IMR-90 (cell line): ENCODE data around the gene OFD1. TPM values are rescaled to one million over a fixed set of nuclear protein-coding genes. Genes with fewer than 3 reads are reported as not detected.

Source experiments
- ATAC-seq: fragments of 200-7000 bp; cut with Tn5 transposase; 2 replicates; pipeline ENCODE4 v1.9.1; 2020; ENCODE audit warnings: low read depth, mild to moderate bottlenecking, moderate library complexity
- BruUV-seq: library from RNA; stranded (reverse); fragments of 400-500 nt; replicated peaks from 2 replicates; lab custom pipeline; 2021; lab: Mats Ljungman, UMichigan
- CTCF ChIA-PET: fragments of 300-600 bp; formaldehyde crosslinking; extraction: SDS; loops from one replicate; lab custom pipeline; 2021; ENCODE audit warnings: antibody characterized with exemption; lab: Yijun Ruan, JAX
- POLR2A ChIA-PET: fragments of 300-600 bp; sonication (Branson Sonifier 250); formaldehyde crosslinking; loops from one replicate; lab custom pipeline; 2022; ENCODE audit warnings: antibody characterized with exemption; ENCODE audit not compliant: unreplicated experiment; lab: Charles Lee
- DNase-seq: peaks from one replicate; pipeline ENCODE4 v3.0.0; 2013
- H2AFZ ChIP-seq: replicated peaks from 2 replicates; pipeline ENCODE3; 2013; ENCODE audit warnings: low read length, mild to moderate bottlenecking; ENCODE audit not compliant: poor library complexity
- H2AK5ac ChIP-seq: 2 replicates; pipeline ENCODE4 v1.6.1; 2013; ENCODE audit warnings: low read depth, low read length, inconsistent platforms
- H2AK9ac ChIP-seq: replicated peaks from 2 replicates; pipeline ENCODE3; 2013; ENCODE audit warnings: mild to moderate bottlenecking, low read depth, low read length, moderate library complexity; ENCODE audit not compliant: poor library complexity
- H2BK120ac ChIP-seq: 2 replicates; pipeline ENCODE4 v1.6.1; 2013; ENCODE audit warnings: low read depth, low read length, inconsistent platforms
- H2BK15ac ChIP-seq: 3 replicates; pipeline ENCODE4 v1.6.1; 2013; ENCODE audit warnings: low read depth, low read length, inconsistent platforms
- H2BK20ac ChIP-seq: 2 replicates; pipeline ENCODE4 v1.6.1; 2013; ENCODE audit warnings: low read depth, mild to moderate bottlenecking, inconsistent platforms, low read length, moderate library complexity
- H2BK5ac ChIP-seq: 2 replicates; pipeline ENCODE4 v1.6.1; 2013; ENCODE audit warnings: mild to moderate bottlenecking, low read depth, low read length, inconsistent platforms; ENCODE audit not compliant: poor library complexity, severe bottlenecking
- H3K14ac ChIP-seq: replicated peaks from 2 replicates; pipeline ENCODE4 v1.6.1; 2013; ENCODE audit warnings: low read depth, low read length, inconsistent platforms
- H3K18ac ChIP-seq: 2 replicates; pipeline ENCODE4 v1.6.1; 2013; ENCODE audit warnings: low read depth, low read length, control low read depth
- H3K23ac ChIP-seq: 2 replicates; pipeline ENCODE4 v1.6.1; 2013; ENCODE audit warnings: low read depth, low read length, inconsistent platforms
- H3K27ac ChIP-seq: 2 replicates; pipeline ENCODE4 v1.5.1; 2013; ENCODE audit warnings: mild to moderate bottlenecking, control low read depth, low read length; ENCODE audit not compliant: insufficient read depth
- H3K27me3 ChIP-seq: 2 replicates; pipeline ENCODE4 v1.6.1; 2013; ENCODE audit warnings: low read length; ENCODE audit not compliant: control insufficient read depth, insufficient read depth
- H3K36me3 ChIP-seq: 2 replicates; pipeline ENCODE4 v1.6.1; 2013; ENCODE audit warnings: low read length, mixed read lengths; ENCODE audit not compliant: control insufficient read depth, insufficient read depth
- H3K4ac ChIP-seq: 2 replicates; pipeline ENCODE4 v1.6.1; 2013; ENCODE audit warnings: low read depth, low read length, inconsistent platforms
- H3K4me1 ChIP-seq: 2 replicates; pipeline ENCODE4 v1.6.1; 2013; ENCODE audit warnings: low read length, mixed read lengths; ENCODE audit not compliant: control insufficient read depth, insufficient read depth
- H3K4me2 ChIP-seq: 2 replicates; pipeline ENCODE4 v1.6.1; 2013; ENCODE audit warnings: low read depth, mild to moderate bottlenecking, control low read depth, low read length, moderate library complexity
- H3K4me3 ChIP-seq: 2 replicates; pipeline ENCODE4 v1.5.1; 2013; ENCODE audit warnings: low read depth, mild to moderate bottlenecking, control low read depth, low read length, moderate library complexity; ENCODE audit not compliant: insufficient read depth
- H3K56ac ChIP-seq: 2 replicates; pipeline ENCODE4 v1.6.1; 2013; ENCODE audit warnings: low read length, inconsistent platforms; ENCODE audit not compliant: insufficient read depth; ENCODE audit errors: extremely low read depth
- H3K79me1 ChIP-seq, 2 experiments: 2 replicates each; pipeline ENCODE4 v1.6.1; 2013; ENCODE audit warnings: low read length in 2 of 2, inconsistent platforms in 1 of 2, low read depth in 1 of 2
- H3K9ac ChIP-seq: 2 replicates; pipeline ENCODE4 v1.6.1; 2013; ENCODE audit warnings: low read depth, low read length, control low read depth
- H3K9me1 ChIP-seq: 2 replicates; pipeline ENCODE4 v1.6.1; 2013; ENCODE audit warnings: low read length, inconsistent platforms; ENCODE audit not compliant: insufficient read depth
- H3K9me3 ChIP-seq: 2 replicates; pipeline ENCODE4 v1.6.1; 2013; ENCODE audit warnings: low read length; ENCODE audit not compliant: control insufficient read depth, insufficient read depth
- H4K20me1 ChIP-seq: 2 replicates; pipeline ENCODE4 v1.6.1; 2013; ENCODE audit warnings: low read length, inconsistent platforms; ENCODE audit not compliant: insufficient read depth
- H4K5ac ChIP-seq: 2 replicates; pipeline ENCODE4 v1.6.1; 2013; ENCODE audit warnings: mild to moderate bottlenecking, low read depth, low read length, control low read depth
- H4K8ac ChIP-seq, 2 experiments: 2 replicates each; pipeline ENCODE4 v1.6.1; 2013; ENCODE audit warnings: low read depth in 2 of 2, low read length in 2 of 2, control low read depth in 1 of 2, inconsistent platforms in 1 of 2
- H4K91ac ChIP-seq: 2 replicates; pipeline ENCODE4 v1.6.1; 2013; ENCODE audit warnings: low read depth, low read length, inconsistent platforms; ENCODE audit not compliant: insufficient read depth
- CHD1 ChIP-seq: IDR thresholded peaks from 2 replicates; pipeline ENCODE4 v1.6.1; 2012; ENCODE audit warnings: low read depth, low read length, improper control_type of control experiment
- CTCF ChIP-seq: conservative IDR thresholded peaks from 2 replicates; pipeline ENCODE4 v1.5.1; 2012; ENCODE audit warnings: mild to moderate bottlenecking, low read depth, low read length, improper control_type of control experiment
- FOS ChIP-seq: fragments of 150-350 bp; IDR thresholded peaks from 2 replicates; pipeline ENCODE4 v1.6.1; 2016; ENCODE audit warnings: low read depth, low read length
- MAFK ChIP-seq: IDR thresholded peaks from 2 replicates; pipeline ENCODE4 v1.6.1; 2012; ENCODE audit warnings: low read depth, low read length, improper control_type of control experiment
- MAZ ChIP-seq: IDR thresholded peaks from 2 replicates; pipeline ENCODE4 v1.6.1; 2012; ENCODE audit warnings: low read depth, mild to moderate bottlenecking, low read length, improper control_type of control experiment, moderate library complexity, borderline replicate concordance
- MXI1 ChIP-seq: IDR thresholded peaks from 2 replicates; pipeline ENCODE4 v1.6.1; 2012; ENCODE audit warnings: low read depth, mild to moderate bottlenecking, low read length, moderate library complexity, borderline replicate concordance
- RCOR1 ChIP-seq: IDR thresholded peaks from 2 replicates; pipeline ENCODE4 v1.6.1; 2012; ENCODE audit warnings: mild to moderate bottlenecking, low read length, improper control_type of control experiment; ENCODE audit not compliant: insufficient replicate concordance
- USF2 ChIP-seq: fragments of 150-350 bp; IDR thresholded peaks from 2 replicates; pipeline ENCODE4 v1.6.1; 2017; ENCODE audit warnings: mild to moderate bottlenecking, antibody characterized with exemption, low read length, low read depth
- WGBS, 2 experiments: methylation state at CpG; one replicate each; pipeline versions ENCODE4 v1.1.5 to v1.1.7; 2013; ENCODE audit warnings: missing lambda C conversion rate in 2 of 2; ENCODE audit not compliant: insufficient read length in 1 of 2; ENCODE audit errors: extremely low coverage in 2 of 2; 5-methylcytosine and 5-hydroxymethylcytosine counted together
- dilution Hi-C: fragments of 300-500 bp; cut with HindIII; formaldehyde crosslinking; loops from one replicate; pipeline ENCODE4 v1.14.3; 2018; ENCODE audit warnings: low sequenced_read_pairs; ENCODE audit not compliant: unreplicated experiment
- in situ Hi-C: fragments of 300-500 bp; cut with MboI; formaldehyde crosslinking; loops from 3 replicates; pipeline ENCODE4 v1.14.3; 2019; ENCODE audit warnings: low sequenced_read_pairs, inconsistent platforms, mixed read lengths
- intact Hi-C: fragments of 100-400 bp; cut with micrococcal nuclease; formaldehyde crosslinking; loops from 2 replicates; pipeline ENCODE4 v1.10.0; 2022
- polyA plus RNA-seq, 3 experiments: library from polyadenylated mRNA; depleted of rRNA; stranded (reverse); fragments of >200 nt; gene quantifications; 2 replicates each; pipeline ENCODE4 v1.2.3, GENCODE V29; 2012; ENCODE audit warnings: low replicate concordance in 1 of 3
- total RNA-seq: library from RNA; depleted of rRNA; stranded (reverse); fragments of >200 nt; gene quantifications from 2 replicates; pipeline ENCODE4 v1.2.3, GENCODE V29; 2012

OFD1 gene
- total and polyA plus RNA-seq, 2 of the 4 experiments (the other 2 are of a cell fraction) = 8.4 to 8.6 TPM

GRCh38 chrX:13698432-13698831, 36.1 kb upstream of the OFD1 start:
- no peak for DNase-seq
- no peak overlapping the region for H3K23ac ChIP-seq
- H2AFZ ChIP-seq = no peak overlapping the region
- no peak overlapping the region for H3K4ac ChIP-seq
- ChIA-PET POLR2A (no interaction called here), CTCF (no interaction called here)
- no peak overlapping the region for H3K27ac ChIP-seq
- no peak overlapping the region for H4K91ac ChIP-seq
- BruUV-seq = no TSS peak
- H3K9me1 ChIP-seq = peaks cover 3% of the 10 kb centered on the region; the same call in 1 of the 2 replicates
- H3K9me3 ChIP-seq = no peaks in the 10 kb centered on the region
- no peak overlapping the region for H3K9ac ChIP-seq
- H2AK9ac ChIP-seq = no peak overlapping the region
- no peak overlapping the region for H4K8ac ChIP-seq
- dilution Hi-C loops (no loop called here), in situ Hi-C loops (no loop called here), intact Hi-C loops (no loop called here)
- peaks cover 17 to 54% of the 10 kb centered on the region in 2 experiments for H3K79me1 ChIP-seq
- peaks cover 68% of the 10 kb centered on the region for H4K20me1 ChIP-seq
- H3K18ac ChIP-seq = no peak overlapping the region
- no peak for ATAC-seq
- no peak overlapping the region for H3K4me2 ChIP-seq
- no peak overlapping the region for H2BK20ac ChIP-seq
- H2BK15ac ChIP-seq = no peak overlapping the region
- no peaks in the 10 kb centered on the region; the same call in 1 of the 2 replicates for H3K27me3 ChIP-seq
- H3K36me3 ChIP-seq = peaks cover 8% of the 10 kb centered on the region; the same call in 1 of the 2 replicates
- H3K4me1 ChIP-seq = peaks cover 9% of the 10 kb centered on the region
- no peak overlapping the region for H4K5ac ChIP-seq
- no peak overlapping the region for H2BK120ac ChIP-seq
- no peak overlapping the region for H3K56ac ChIP-seq
- H2AK5ac ChIP-seq = no peak overlapping the region
- H2BK5ac ChIP-seq = no peak overlapping the region
- no peak overlapping the region for H3K14ac ChIP-seq
- no CpG with 5 or more reads among the region's 1 CpG for WGBS, 2 experiments
- TF ChIP-seq MAFK (no peak), RCOR1 (no peak), MAZ (no peak), MXI1 (no peak), CTCF (no peak), USF2 (no peak), FOS (no peak), CHD1 (no peak)
- no peak overlapping the region for H3K4me3 ChIP-seq
